SK-N-SH (cell line): Measurements from ENCODE around the gene ARPIN. TPM values are rescaled to one million over a fixed set of nuclear protein-coding genes. Genes with fewer than 3 reads are reported as not detected.

Experiments used
- CTCF ChIA-PET: fragments of 300-600, 350-600 bp; formaldehyde crosslinking; extraction: SDS; loops from one replicate; lab custom pipeline; 2021; lab: Yijun Ruan, JAX
- POLR2A ChIA-PET: fragments of 350-600 bp; sonication (Branson Sonifier 250); formaldehyde crosslinking; extraction: SDS; loops from one replicate; lab custom pipeline; 2020; ENCODE audit warnings: antibody characterized with exemption, inconsistent platforms; lab: Yijun Ruan, JAX
- DNase-seq: peaks from one replicate; pipeline ENCODE4 v3.0.0; 2012
- H2AFZ ChIP-seq: fragments of 200-600 bp; sonication (generic); 2 replicates; pipeline ENCODE4 v1.8.1; 2016; ENCODE audit warnings: antibody characterized with exemption, mild to moderate bottlenecking, low read depth
- H3F3A ChIP-seq: fragments of 200-600 bp; sonication (generic); replicated peaks from 2 replicates; pipeline ENCODE3; 2016; ENCODE audit warnings: antibody characterized with exemption, mild to moderate bottlenecking; ENCODE audit not compliant: insufficient read depth
- H3K27ac ChIP-seq, 2 experiments: fragments of 200-500 bp in 1 of 2; fragments of 200-600 bp in 1 of 2; sonication (Bioruptor generic) in 1 of 2; sonication (generic), shearing (Covaris generic) in 1 of 2; 2 replicates each; pipeline versions ENCODE4 v1.5.1 to v1.6.1; 2014 to 2016; ENCODE audit warnings: low read depth in 2 of 2, inconsistent platforms in 1 of 2, low read length in 1 of 2, mild to moderate bottlenecking in 1 of 2, mixed read lengths in 1 of 2
- H3K27me3 ChIP-seq: fragments of 200-600 bp; sonication (generic), shearing (Covaris generic); 2 replicates; pipeline ENCODE4 v1.6.1; 2016; ENCODE audit warnings: mixed run types; ENCODE audit not compliant: insufficient read depth
- H3K36me3 ChIP-seq, 2 experiments: fragments of 200-500 bp in 1 of 2; fragments of 200-600 bp in 1 of 2; sonication (Bioruptor generic) in 1 of 2; sonication (generic) in 1 of 2; replicated peaks in 1 of 2; 2 replicates each; pipeline versions ENCODE3 to v1.5.1; 2014 to 2016; ENCODE audit warnings: low read length in 1 of 2, mild to moderate bottlenecking in 1 of 2; ENCODE audit not compliant: insufficient read depth in 2 of 2, control insufficient read depth in 1 of 2
- H3K4me1 ChIP-seq, 2 experiments: fragments of 200-500 bp in 1 of 2; fragments of 200-600 bp in 1 of 2; sonication (Bioruptor generic) in 1 of 2; sonication (generic), shearing (Covaris generic) in 1 of 2; 2 replicates each; pipeline versions ENCODE4 v1.5.1 to v1.6.1; 2014 to 2016; ENCODE audit warnings: low read depth in 1 of 2, low read length in 1 of 2, mixed run types in 1 of 2; ENCODE audit not compliant: insufficient read depth in 2 of 2, control insufficient read depth in 1 of 2
- H3K4me2 ChIP-seq: fragments of 200-600 bp; sonication (generic), shearing (Covaris generic); 2 replicates; pipeline ENCODE4 v1.6.1; 2017; ENCODE audit warnings: mixed run types
- H3K4me3 ChIP-seq, 2 experiments: fragments of 200-500 bp in 1 of 2; fragments of 200-600 bp in 1 of 2; sonication (Bioruptor generic) in 1 of 2; sonication (generic), shearing (Covaris generic) in 1 of 2; 2 replicates each; pipeline versions ENCODE4 v1.5.1 to v1.8.1; 2014 to 2016; ENCODE audit warnings: low read depth in 2 of 2, inconsistent platforms in 1 of 2, low read length in 1 of 2, mild to moderate bottlenecking in 1 of 2, mixed read lengths in 1 of 2, moderate library complexity in 1 of 2
- H3K79me2 ChIP-seq: fragments of 200-600 bp; sonication (generic); 2 replicates; pipeline ENCODE4 v1.8.1; 2017; ENCODE audit warnings: mild to moderate bottlenecking; ENCODE audit not compliant: insufficient read depth
- H3K9ac ChIP-seq: fragments of 200-600 bp; sonication (generic); 2 replicates; pipeline ENCODE4 v1.6.1; 2017; ENCODE audit warnings: mixed run types
- H3K9me2 ChIP-seq: fragments of 200-600 bp; sonication (generic); 2 replicates; pipeline ENCODE4 v1.6.1; 2017; ENCODE audit warnings: mixed run types
- H3K9me3 ChIP-seq: fragments of 200-600 bp; sonication (generic); 2 replicates; pipeline ENCODE4 v1.6.1; 2017; ENCODE audit warnings: mixed run types, mild to moderate bottlenecking, moderate library complexity
- H4K20me1 ChIP-seq: fragments of 200-600 bp; sonication (generic); 2 replicates; pipeline ENCODE4 v1.6.1; 2017; ENCODE audit warnings: mild to moderate bottlenecking, mixed run types; ENCODE audit not compliant: insufficient read depth
- CHD2 ChIP-seq: fragments of 150-350 bp; IDR thresholded peaks from 2 replicates; pipeline ENCODE4 v1.6.1; 2018; ENCODE audit warnings: low read length; ENCODE audit not compliant: partially characterized antibody
- CTCF ChIP-seq: fragments of 200-600 bp; sonication (generic); IDR thresholded peaks from 2 replicates; pipeline ENCODE4 v1.6.1; 2017; ENCODE audit warnings: antibody characterized with exemption, mild to moderate bottlenecking, moderate library complexity
- EP300 ChIP-seq, 2 experiments: IDR thresholded peaks; 2 replicates each; pipeline versions ENCODE4 v1.4.0 to v1.6.1; 2012; ENCODE audit warnings: borderline replicate concordance in 1 of 2, low read depth in 1 of 2, low read length in 1 of 2
- FOXM1 ChIP-seq: IDR thresholded peaks from 2 replicates; pipeline ENCODE4 v1.4.0; 2012; ENCODE audit warnings: low read depth, mild to moderate bottlenecking
- GABPA ChIP-seq: IDR thresholded peaks from 2 replicates; pipeline ENCODE4 v1.4.0; 2012; ENCODE audit warnings: low read depth, mild to moderate bottlenecking
- GATA2 ChIP-seq: sonication (generic); formaldehyde crosslinking; IDR thresholded peaks from 2 replicates; pipeline ENCODE4 v1.5.0; 2020; ENCODE audit warnings: mild to moderate bottlenecking, missing genetic modification reagents
- IRF3 ChIP-seq: fragments of 150-350 bp; IDR thresholded peaks from 2 replicates; pipeline ENCODE4 v1.6.1; 2016; ENCODE audit warnings: mild to moderate bottlenecking, low read depth, low read length
- JUND ChIP-seq: IDR thresholded peaks from 2 replicates; pipeline ENCODE4 v1.4.0; 2012
- MAX ChIP-seq: IDR thresholded peaks from 2 replicates; pipeline ENCODE4 v1.4.0; 2012; ENCODE audit warnings: low read depth
- MEF2A ChIP-seq: IDR thresholded peaks from 2 replicates; pipeline ENCODE4 v1.4.0; 2012; ENCODE audit warnings: low read depth, borderline replicate concordance
- PBX3 ChIP-seq: IDR thresholded peaks from 2 replicates; pipeline ENCODE4; 2012
- RAD21 ChIP-seq: IDR thresholded peaks from 2 replicates; pipeline ENCODE4 v1.6.1; 2012; ENCODE audit warnings: mild to moderate bottlenecking, low read length
- RCOR1 ChIP-seq: fragments of 150-350 bp; IDR thresholded peaks from 2 replicates; pipeline ENCODE4 v1.6.1; 2017; ENCODE audit warnings: antibody characterized with exemption, low read length
- RFX5 ChIP-seq: IDR thresholded peaks from 2 replicates; pipeline ENCODE4 v1.6.1; 2012; ENCODE audit warnings: mild to moderate bottlenecking, improper control_type of control experiment, low read length
- RXRA ChIP-seq: IDR thresholded peaks from 2 replicates; pipeline ENCODE4 v1.4.0; 2012; ENCODE audit warnings: low read depth, mild to moderate bottlenecking, borderline replicate concordance
- SIN3A ChIP-seq: IDR thresholded peaks from 2 replicates; pipeline ENCODE4 v1.6.1; 2012; ENCODE audit warnings: low read depth, mild to moderate bottlenecking, low read length, moderate library complexity, borderline replicate concordance
- SMC3 ChIP-seq: IDR thresholded peaks from 2 replicates; pipeline ENCODE4 v1.6.1; 2012; ENCODE audit warnings: low read depth, low read length, improper control_type of control experiment
- TAF1 ChIP-seq: IDR thresholded peaks from 2 replicates; pipeline ENCODE4 v1.6.1; 2012; ENCODE audit warnings: low read depth, mild to moderate bottlenecking, low read length, moderate library complexity, borderline replicate concordance
- TCF12 ChIP-seq: IDR thresholded peaks from 2 replicates; pipeline ENCODE4 v1.4.0; 2012
- YY1 ChIP-seq: IDR thresholded peaks from 2 replicates; pipeline ENCODE4 v1.4.0; 2012; ENCODE audit warnings: low read depth, mild to moderate bottlenecking
- ZBTB33 ChIP-seq: IDR thresholded peaks from 2 replicates; pipeline ENCODE4 v1.4.0; 2012; ENCODE audit warnings: low read depth, borderline replicate concordance
- WGBS: methylation state at CpG from one replicate; pipeline ENCODE4 v1.1.6; 2017; ENCODE audit warnings: low lambda C conversion rate; 5-methylcytosine and 5-hydroxymethylcytosine counted together
- polyA plus RNA-seq, 3 experiments: library from polyadenylated mRNA; depleted of rRNA; stranded (reverse); fragments of >200 nt; gene quantifications; 2 replicates each; pipeline ENCODE4 v1.2.3, GENCODE V29; 2012

The ARPIN gene
- polyA plus RNA-seq, 1 of the 3 experiments (the other 2 are of a cell fraction) = 13.5 TPM

- Histone ChIP-seq H3F3A (no peaks in the 10 kb centered on the region), H3K27ac (peak overlapping the region in 1 of 2 experiments; percentile 7; a peak in 1 of 4 replicates), H3K4me2 (no peak overlapping the region), H3K9me2 (no peaks in the 10 kb centered on the region), H3K4me3 (no peak overlapping the region), H2AFZ (no peak overlapping the region), H3K79me2 (no peaks in the 10 kb centered on the region), H3K9me3 (no peaks in the 10 kb centered on the region), H3K4me1 (peaks cover 0 to 3% of the 10 kb centered on the region in 2 experiments; a peak in 1 of 4 replicates), H4K20me1 (no peaks in the 10 kb centered on the region)
- POLR2A ChIA-PET = no interaction called here
- CTCF ChIA-PET = interaction anchor here (1.0 to 1.5 kb wide), 2 partner anchors 143 to 147 kb away, joined by 3 to 4 read pairs; no protein-coding TSS in a partner anchor
- WGBS = 35% methylated on average over 4 of the region's 4 CpGs
- DNase-seq = peak; percentile 62
- 0 out of 2 replicates have a peak, but pooled peaks have one; percentile 5 for TF ChIP-seq RAD21
- TF ChIP-seq EP300 (IDR thresholded peaks at IDR 0.05; ENCODE audit: borderline replicate concordance in 1 of 2, low read depth in 1 of 2, low read length in 1 of 2) = peak in 1 of 2 experiments; percentile 62; a peak in 1 of 4 replicates
- TF ChIP-seq GATA2 = peak; percentile 74
- no peak for TF ChIP-seq CHD2
- TF ChIP-seq SIN3A = no peak
- TF ChIP-seq RCOR1 = peak; percentile 91
- TF ChIP-seq, all 33 proteins: peak for 4
- H3K36me3 ChIP-seq = no peaks in the 10 kb centered on the region
- H3K27me3 ChIP-seq = peaks cover 7% of the 10 kb centered on the region; the same call in 1 of the 2 replicates
- H3K9ac ChIP-seq = no peak overlapping the region
Measured at GRCh38 chr15:89928421-89928820, 15.7 kb upstream of the ARPIN start.

GRCh38 chr15:89926158-89926557 is 13.4 kb upstream of the ARPIN start:
- no peak overlapping the region for H3K27ac ChIP-seq
- H3K27me3 ChIP-seq = no peaks in the 10 kb centered on the region
- CTCF ChIA-PET = no interaction called here
- no peak overlapping the region for H3K4me3 ChIP-seq
- no peak overlapping the region for H2AFZ ChIP-seq
- no peaks in the 10 kb centered on the region for H3K9me3 ChIP-seq
- H3F3A ChIP-seq = no peaks in the 10 kb centered on the region
- no peak for TF ChIP-seq SMC3
- TF ChIP-seq ZBTB33 = no peak
- TF ChIP-seq GABPA = no peak
- no peak for TF ChIP-seq RCOR1
- no peak for TF ChIP-seq JUND
- no peak for TF ChIP-seq MEF2A
- no peak for TF ChIP-seq FOXM1
- TF ChIP-seq EP300 (IDR thresholded peaks at IDR 0.05; ENCODE audit: borderline replicate concordance in 1 of 2, low read depth in 1 of 2, low read length in 1 of 2) = no peak
- no peak for TF ChIP-seq IRF3
- no peak for TF ChIP-seq TAF1
- TF ChIP-seq TCF12 = no peak
- no peak for TF ChIP-seq CHD2
- TF ChIP-seq MAX = no peak
- no peak for TF ChIP-seq YY1
- no peak for TF ChIP-seq RFX5
- no peak for TF ChIP-seq RXRA
- no peak for TF ChIP-seq CTCF
- TF ChIP-seq PBX3 = no peak
- WGBS = 86% methylated on average over 2 of the region's 2 CpGs
- H3K4me2 ChIP-seq = no peak overlapping the region
- H3K9me2 ChIP-seq = no peaks in the 10 kb centered on the region
- no peaks in the 10 kb centered on the region for H4K20me1 ChIP-seq
- no peak for DNase-seq
- H3K79me2 ChIP-seq = no peaks in the 10 kb centered on the region
- H3K4me1 ChIP-seq = peaks cover 0 to 3% of the 10 kb centered on the region in 2 experiments; a peak in 1 of 4 replicates
- H3K36me3 ChIP-seq = no peaks in the 10 kb centered on the region
- H3K9ac ChIP-seq = no peak overlapping the region
- POLR2A ChIA-PET = no interaction called here
